T-helper 1 cell (primary cell): Measurements from ENCODE around the gene ULK4.

ENCODE experiments used
- DNase-seq, 5 donors: peaks; one replicate each; pipeline ENCODE4 v3.0.0-alpha.2; 2012 to 2020

Gene ULK4

GRCh38 chr3:41208507-41209220 lies 753.2 kb downstream of the ULK4 start:
- DNase-seq: no peak

GRCh38 chr3:41207355-41207754 lies 754.5 kb downstream of the ULK4 start:
- DNase-seq: no peak

- DNase-seq: no peak
Measured at GRCh38 chr3:41205591-41205990, 756.3 kb downstream of the ULK4 start.

GRCh38 chr3:41204369-41204768 lies 757.5 kb downstream of the ULK4 start:
- no peak for DNase-seq

GRCh38 chr3:41202834-41203345 lies 759.0 kb downstream of the ULK4 start:
- peak in 1 of 5 donors; percentile 13 for DNase-seq

- DNase-seq: no peak
Measured at GRCh38 chr3:41202075-41202833, 759.6 kb downstream of the ULK4 start.

GRCh38 chr3:41200669-41201021 lies 761.3 kb downstream of the ULK4 start:
- peak in 2 of 5 donors; percentile 19 to 33 for DNase-seq

GRCh38 chr3:41199866-41200668 lies 761.8 kb downstream of the ULK4 start:
- DNase-seq: peak; percentile 17 to 42 (median 29)

GRCh38 chr3:41198950-41199865 lies 762.7 kb downstream of the ULK4 start, which contains the start of gene CTNNB1:
CTNNB1 (plus strand) TSS chr3:41199505; CDS start chr3:41224069, 24,564 bp downstream.
- DNase-seq: peak; percentile 82 to 92 (median 87)

- peak in 1 of 5 donors; percentile 14 for DNase-seq
Measured at GRCh38 chr3:41198526-41198925, 763.4 kb downstream of the ULK4 start.

- DNase-seq: no peak
Measured at GRCh38 chr3:41198046-41198445, 763.9 kb downstream of the ULK4 start.
